GM21526 (cell line): ENCODE results near the gene EPB41L5.
"Not testable (repeated sequence)": the region's sequence is repeated elsewhere in the genome, so short reads cannot be mapped to it uniquely, and the experiment has no call there.

Source experiments
- ATAC-seq: cut with Tn5 transposase; IDR thresholded peaks from one replicate; pipeline ENCODE4 v1.9.1; 2021; ENCODE audit warnings: moderate library complexity; ENCODE audit not compliant: unreplicated experiment, low FRiP score

The EPB41L5 gene

GRCh38 chr2:120182019-120182560 is 169.2 kb downstream of the EPB41L5 start:
- no peak for ATAC-seq

GRCh38 chr2:120189189-120189588 is 176.3 kb downstream of the EPB41L5 start:
- no peak for ATAC-seq

GRCh38 chr2:120192280-120192679 is 179.4 kb downstream of the EPB41L5 start:
- no peak for ATAC-seq

- ATAC-seq = no peak
These were observed 182.7 kb downstream of the EPB41L5 start for GRCh38 chr2:120195553-120195952.

- not testable (repeated sequence) for ATAC-seq
These were observed 187.1 kb downstream of the EPB41L5 start for GRCh38 chr2:120199817-120200459.

GRCh38 chr2:120203251-120204021 is 190.6 kb downstream of the EPB41L5 start:
- ATAC-seq = no peak

GRCh38 chr2:120204022-120204405 is 191.1 kb downstream of the EPB41L5 start:
- ATAC-seq = no peak

GRCh38 chr2:120204417-120204816 is 191.5 kb downstream of the EPB41L5 start:
- no peak for ATAC-seq

- no peak for ATAC-seq
These were observed 192.2 kb downstream of the EPB41L5 start for GRCh38 chr2:120204945-120205670.

GRCh38 chr2:120206022-120206581 is 193.2 kb downstream of the EPB41L5 start:
- no peak for ATAC-seq

- ATAC-seq = no peak
These were observed 195.8 kb downstream of the EPB41L5 start for GRCh38 chr2:120208381-120209353.

GRCh38 chr2:120209427-120210269 is 196.8 kb downstream of the EPB41L5 start:
- ATAC-seq = no peak

- no peak for ATAC-seq
These were observed 197.4 kb downstream of the EPB41L5 start for GRCh38 chr2:120210270-120210693.

GRCh38 chr2:120218181-120218580 is 205.3 kb downstream of the EPB41L5 start:
- no peak for ATAC-seq

GRCh38 chr2:120219291-120219690 is 206.4 kb downstream of the EPB41L5 start:
- no peak for ATAC-seq

- no peak for ATAC-seq
These were observed 206.9 kb downstream of the EPB41L5 start for GRCh38 chr2:120219766-120220165.

GRCh38 chr2:120220756-120221155 is 207.9 kb downstream of the EPB41L5 start:
- no peak for ATAC-seq

- no peak for ATAC-seq
These were observed 208.7 kb downstream of the EPB41L5 start for GRCh38 chr2:120221616-120222015.
